HL-60/S4 (cell line): ENCODE measurements around the gene NAP1L4.
"Not testable (repeated sequence)": the region's sequence is repeated elsewhere in the genome, so short reads cannot be mapped to it uniquely, and the experiment has no call there.

ENCODE experiments used
- in situ Hi-C: fragments of 300-500 bp; cut with MboI; formaldehyde crosslinking; loops from 2 replicates; pipeline ENCODE4 v1.14.3; 2022; ENCODE audit warnings: low sequenced_read_pairs

NAP1L4 gene

GRCh38 chr11:2940147-2940920 is 51.8 kb downstream of the NAP1L4 start:
- in situ Hi-C loops = no loop called here

- in situ Hi-C loops = not testable (repeated sequence)
Observed at GRCh38 chr11:2938458-2939418, 53.4 kb downstream of the NAP1L4 start.

- in situ Hi-C loops = not testable (repeated sequence)
Observed at GRCh38 chr11:2937641-2938457, 54.3 kb downstream of the NAP1L4 start.

GRCh38 chr11:2934611-2935239 is 57.4 kb downstream of the NAP1L4 start:
- in situ Hi-C loops = no loop called here

GRCh38 chr11:2934021-2934550 is 58.0 kb downstream of the NAP1L4 start:
- in situ Hi-C loops = no loop called here

GRCh38 chr11:2933375-2934020 is 58.6 kb downstream of the NAP1L4 start:
- in situ Hi-C loops = no loop called here

GRCh38 chr11:2932850-2933251 is 59.3 kb downstream of the NAP1L4 start:
- in situ Hi-C loops = no loop called here

- in situ Hi-C loops = no loop called here
Observed at GRCh38 chr11:2931771-2932738, 60.1 kb downstream of the NAP1L4 start.

- in situ Hi-C loops = no loop called here
Observed at GRCh38 chr11:2931420-2931746, 60.7 kb downstream of the NAP1L4 start.

- in situ Hi-C loops = no loop called here
Observed at GRCh38 chr11:2930704-2931419, 61.3 kb downstream of the NAP1L4 start.

GRCh38 chr11:2929950-2930703 is 62.0 kb downstream of the NAP1L4 start:
- in situ Hi-C loops = no loop called here

- in situ Hi-C loops = no loop called here
Observed at GRCh38 chr11:2929531-2929949, 62.6 kb downstream of the NAP1L4 start.

- in situ Hi-C loops = no loop called here
Observed at GRCh38 chr11:2928605-2929530, 63.3 kb downstream of the NAP1L4 start, which contains the start of gene PHLDA2. TSS of gene PHLDA2 (minus strand) at chr11:2929420. CDS start at chr11:2929364, 56 bp downstream.

- in situ Hi-C loops = no loop called here
Observed at GRCh38 chr11:2927851-2928604, 64.1 kb downstream of the NAP1L4 start.

- in situ Hi-C loops = no loop called here
Observed at GRCh38 chr11:2927121-2927800, 64.9 kb downstream of the NAP1L4 start.
